G401.6 (cell line): ENCODE results near the gene PTPRO.
A peak's percentile ranks its signal among the peaks of the same experiment; 100 is the strongest.

ENCODE experiments used
- FAIRE-seq: peaks from 2 replicates; lab custom pipeline; 2012; peaks lifted over from hg19 to GRCh38; lab: Jason Lieb, UNC

The PTPRO gene

DNA sequence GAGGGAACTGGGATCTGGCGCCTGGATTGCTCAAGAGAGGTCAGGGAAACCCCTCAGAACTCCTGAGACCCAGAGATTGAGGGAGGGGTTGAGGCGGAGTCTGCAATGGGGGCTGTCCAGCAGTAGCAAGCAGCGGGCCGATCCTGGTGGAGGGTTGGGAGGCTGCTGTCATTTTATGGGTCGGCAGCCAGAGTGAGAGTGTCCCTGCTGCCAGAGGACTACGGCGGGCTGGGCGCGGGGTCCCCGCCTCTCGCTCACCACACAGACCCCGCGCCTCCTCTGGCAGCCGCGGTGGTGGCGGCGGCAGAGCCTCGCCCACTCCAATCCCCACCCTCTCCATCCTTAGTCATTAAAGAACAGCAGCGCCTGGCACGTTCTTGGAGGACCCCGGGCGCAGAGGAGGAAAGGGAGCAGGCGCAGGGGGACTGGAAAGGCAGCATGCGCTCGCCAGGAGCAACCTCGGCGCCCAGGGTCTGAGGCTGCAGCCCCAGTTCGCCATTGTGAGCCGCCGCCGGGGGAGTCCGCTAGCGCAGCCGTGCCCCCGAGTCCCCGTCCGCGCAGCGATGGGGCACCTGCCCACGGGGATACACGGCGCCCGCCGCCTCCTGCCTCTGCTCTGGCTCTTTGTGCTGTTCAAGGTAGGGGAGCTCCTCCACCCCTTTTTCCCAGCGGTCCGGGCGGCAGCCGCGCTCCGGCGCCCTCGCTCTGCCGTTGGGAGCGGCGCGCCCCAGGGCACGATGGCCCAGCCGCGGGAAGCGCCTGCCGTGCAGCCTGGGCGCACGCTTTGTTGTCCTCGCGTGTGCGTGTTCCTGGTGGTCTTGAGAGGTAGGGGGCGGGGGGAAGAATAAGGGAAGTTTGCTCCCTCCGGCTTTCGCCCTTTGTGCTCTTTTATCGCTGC lies at the start of gene PTPRO:
Gene PTPRO, plus strand, starts transcription at position 345 of the 898 bp plus-strand sequence.
- no peak for FAIRE-seq

GRCh38 chr12:15273896-15274295 lies 48.4 kb upstream of the PTPRO start:
- FAIRE-seq, result no peak

DNA sequence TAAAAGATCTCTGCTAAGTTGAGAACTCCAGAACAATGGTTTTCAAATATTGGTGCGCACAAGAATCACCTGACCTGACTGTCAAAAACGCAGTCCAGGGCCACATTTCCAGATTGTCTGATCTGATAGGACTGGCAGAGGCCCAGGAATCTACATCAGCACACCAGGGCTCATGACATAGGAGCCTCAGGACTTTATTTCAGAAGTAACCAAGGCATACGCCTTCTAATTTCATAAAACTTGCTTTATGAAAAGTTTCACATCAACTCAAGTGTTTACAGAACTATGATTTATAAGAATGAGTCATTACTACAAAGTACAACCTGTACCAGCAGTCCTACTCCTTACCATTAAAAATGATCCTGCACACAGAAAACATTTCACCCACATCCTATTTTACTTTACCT lies 47.7 kb upstream of the PTPRO start:
- FAIRE-seq, result no peak

DNA sequence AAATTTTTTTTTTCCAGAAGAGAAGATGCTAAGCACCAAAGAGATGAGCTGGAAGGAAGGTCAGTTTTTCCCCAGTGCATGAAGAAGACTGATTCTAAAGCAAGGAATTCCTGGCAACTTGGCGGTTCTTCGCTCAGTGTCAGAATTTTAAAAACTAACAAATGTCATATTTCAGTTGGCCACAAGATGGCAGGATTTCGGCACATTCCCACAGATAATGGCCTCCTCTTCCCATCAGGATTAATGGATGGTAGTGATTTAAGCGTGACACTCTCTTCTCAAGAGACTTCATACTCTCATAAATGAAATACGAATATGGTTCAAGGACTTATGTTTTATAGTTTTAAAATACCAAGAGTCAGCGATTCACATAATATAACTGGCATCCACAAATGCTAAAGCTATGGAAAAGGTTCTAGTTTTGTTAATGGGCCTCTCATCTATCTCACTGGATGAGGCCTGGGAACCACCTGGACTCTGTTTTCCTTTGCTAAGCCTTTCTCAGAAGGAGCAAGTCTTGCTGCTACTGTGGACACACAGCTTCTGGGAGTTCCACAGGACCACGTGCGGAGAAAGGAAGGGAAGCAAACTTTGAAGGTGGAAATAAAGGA lies 46.1 kb upstream of the PTPRO start:
- FAIRE-seq, result peak; percentile 87

DNA sequence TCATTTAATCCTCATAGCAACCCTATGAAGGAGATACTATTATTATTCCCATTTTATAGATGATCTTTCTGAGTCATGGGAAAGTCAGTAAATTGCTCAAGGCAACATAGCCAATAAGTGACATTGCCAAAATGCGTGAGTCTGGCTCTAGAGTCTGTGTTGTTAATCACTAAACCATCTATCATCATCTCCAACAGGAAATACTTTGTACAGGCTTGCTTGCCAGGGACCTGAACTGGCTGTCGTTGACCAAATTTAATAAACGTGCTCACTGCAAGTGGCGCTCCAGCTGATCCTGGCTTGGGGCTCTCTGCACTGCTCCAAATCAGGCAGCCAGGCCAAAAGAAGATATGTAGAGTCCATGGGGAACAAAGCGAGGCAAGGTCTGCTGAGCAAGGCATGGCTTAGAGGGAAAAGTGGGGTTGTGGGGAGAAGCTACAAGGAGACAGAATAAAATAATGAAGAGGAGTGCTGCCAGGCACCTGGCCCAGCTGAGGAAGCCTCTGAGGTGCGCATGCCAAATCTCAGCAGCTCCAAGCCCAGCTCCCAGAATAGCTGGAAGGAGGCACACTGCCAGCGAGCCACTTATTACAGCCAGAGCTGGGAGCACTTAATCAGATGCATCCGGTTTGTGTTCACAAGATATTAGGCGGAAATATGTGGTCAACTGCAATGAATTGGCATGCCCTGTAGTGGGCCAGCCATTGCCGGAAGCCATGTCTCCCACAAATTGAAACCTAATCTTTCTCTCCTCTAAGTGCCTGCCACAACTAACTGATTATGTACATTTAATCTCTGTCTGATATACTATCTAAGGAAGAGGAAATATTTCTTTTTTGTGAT lies 43.3 kb upstream of the PTPRO start:
- FAIRE-seq, result no peak

DNA sequence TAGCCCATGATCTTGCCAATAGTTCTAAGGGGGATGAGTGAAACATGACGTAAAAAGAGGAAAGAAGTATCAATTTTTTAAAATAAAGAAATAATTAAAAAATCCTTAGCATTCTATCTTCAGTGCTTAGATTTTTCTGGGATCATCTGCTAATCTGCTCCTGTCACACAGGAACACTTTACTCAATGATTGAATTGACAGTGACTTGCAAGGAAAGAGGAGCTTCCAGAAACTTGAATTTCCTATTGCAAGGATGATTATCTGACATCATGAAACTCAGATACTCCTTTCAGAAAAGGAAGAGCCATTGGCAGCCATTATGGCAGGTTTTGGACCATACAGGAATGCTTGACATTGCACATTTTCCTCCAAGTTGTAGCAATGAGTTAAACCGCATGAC lies 41.4 kb upstream of the PTPRO start:
- no peak for FAIRE-seq

- FAIRE-seq, result no peak
Observed at GRCh38 chr12:15289192-15289591, 33.1 kb upstream of the PTPRO start.

DNA sequence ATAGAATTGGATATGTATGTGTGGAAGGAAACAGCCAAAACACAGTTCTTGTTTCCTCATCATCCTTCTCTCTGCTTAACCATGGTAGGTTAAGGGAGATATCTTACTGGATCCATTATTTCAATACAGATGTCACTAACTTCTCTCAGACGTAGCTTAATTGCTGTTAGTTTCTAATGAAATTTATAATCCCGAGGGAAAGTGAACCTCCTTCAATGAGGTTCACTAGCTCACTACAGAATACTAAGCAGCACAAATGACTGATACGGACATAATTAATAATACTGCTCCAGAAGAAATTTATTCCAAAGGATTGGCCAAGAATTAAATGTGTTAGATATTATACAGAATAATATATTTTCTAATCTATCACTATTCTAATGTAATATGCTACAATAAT lies 28.6 kb upstream of the PTPRO start:
- no peak for FAIRE-seq

DNA sequence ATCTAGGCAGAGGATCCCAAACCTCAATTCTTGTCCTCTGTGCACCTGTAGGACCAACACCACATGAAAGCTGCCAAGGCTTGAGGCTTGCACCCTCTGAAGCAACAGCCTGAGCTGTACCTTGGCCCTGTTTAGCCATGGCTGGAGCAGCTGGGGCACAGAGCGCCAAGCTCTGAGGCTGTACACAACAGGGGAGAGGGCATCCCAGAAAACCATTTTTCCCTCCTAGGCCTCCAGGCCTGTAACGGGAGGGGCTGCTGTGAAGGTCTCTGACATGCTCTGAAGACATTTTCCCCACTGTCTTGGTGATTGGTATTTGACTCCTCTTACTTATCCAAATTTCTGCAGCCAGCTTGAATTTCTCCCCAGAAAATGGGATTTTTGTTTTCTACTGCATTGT lies 22.4 kb upstream of the PTPRO start:
- FAIRE-seq, result no peak

DNA sequence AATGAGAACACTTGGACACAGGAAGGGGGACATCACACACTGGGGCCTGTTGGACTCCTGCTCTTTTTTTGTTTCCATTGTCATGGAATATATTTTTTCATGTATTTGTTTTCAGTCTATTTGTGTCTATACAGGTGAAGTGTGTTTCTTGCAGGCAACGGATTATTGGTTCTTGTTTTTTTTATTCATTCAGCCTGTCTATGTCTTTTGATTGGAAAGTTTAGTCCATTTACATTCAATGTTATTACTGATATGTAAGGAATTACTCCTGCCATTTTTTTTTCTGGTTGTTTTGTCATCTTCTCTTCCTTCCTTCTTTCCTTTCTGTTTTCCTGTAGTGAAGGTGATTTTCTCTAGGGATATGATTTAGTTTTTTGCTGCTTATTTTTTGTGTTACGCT lies 18.0 kb upstream of the PTPRO start:
- FAIRE-seq, result no peak

DNA sequence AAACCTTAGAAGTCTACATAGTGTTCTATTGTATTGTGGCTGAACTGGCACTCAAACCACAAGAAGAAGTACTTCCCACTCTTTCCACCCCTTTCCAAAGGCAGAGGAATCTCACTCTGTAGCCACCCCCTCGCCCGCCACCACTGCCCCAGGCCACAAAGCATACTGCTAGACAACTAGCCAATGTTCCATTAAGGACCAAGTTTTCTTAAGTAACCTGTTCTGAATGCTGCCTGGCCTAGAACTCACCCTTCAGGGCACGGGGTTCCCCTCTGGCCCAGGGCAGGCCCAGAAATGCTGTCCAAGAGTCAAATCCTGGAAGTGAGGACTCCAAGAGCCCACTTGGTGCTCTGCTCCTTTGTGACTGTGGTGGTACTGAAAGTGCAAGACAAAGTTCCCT lies 15.7 kb upstream of the PTPRO start:
- no peak for FAIRE-seq

DNA sequence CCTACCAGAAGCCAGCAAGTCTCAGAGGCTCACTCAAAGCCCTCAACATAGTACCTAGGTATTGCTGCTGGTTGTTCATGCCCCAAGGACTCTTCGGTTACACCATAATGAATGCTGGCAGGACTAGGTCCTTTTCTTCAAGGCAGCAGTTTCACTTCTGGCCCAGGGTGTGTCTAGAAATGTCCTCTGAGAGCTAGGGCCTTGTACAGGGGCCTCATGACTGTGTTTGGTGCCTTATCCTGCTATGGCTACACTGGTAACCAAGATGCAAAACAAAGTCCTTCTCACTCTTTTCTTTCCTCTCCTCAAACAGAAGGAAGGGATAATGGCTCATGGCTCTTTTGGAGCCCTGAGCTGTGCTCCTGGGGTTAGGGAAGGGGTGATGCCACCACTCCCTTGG lies 15.2 kb upstream of the PTPRO start:
- no peak for FAIRE-seq

DNA sequence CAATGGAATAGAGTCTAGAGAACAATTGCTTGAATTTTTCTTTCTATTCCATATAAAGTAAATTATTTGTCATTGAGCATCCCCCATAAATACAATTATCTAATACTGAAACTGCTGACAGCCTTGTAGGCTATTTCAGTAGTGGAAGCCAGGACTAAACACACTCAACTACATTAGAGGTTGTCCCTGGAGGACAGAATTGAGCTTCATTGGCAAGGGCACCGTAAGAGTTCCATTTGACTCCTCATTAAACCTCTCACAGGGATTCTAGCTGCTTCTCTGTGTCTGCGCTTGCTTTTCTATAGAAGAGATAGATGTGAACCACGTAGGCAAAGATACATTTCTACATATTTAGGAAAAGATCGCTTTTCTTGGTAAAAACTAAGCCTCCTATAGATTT lies 3.5 kb upstream of the PTPRO start:
- no peak for FAIRE-seq

DNA sequence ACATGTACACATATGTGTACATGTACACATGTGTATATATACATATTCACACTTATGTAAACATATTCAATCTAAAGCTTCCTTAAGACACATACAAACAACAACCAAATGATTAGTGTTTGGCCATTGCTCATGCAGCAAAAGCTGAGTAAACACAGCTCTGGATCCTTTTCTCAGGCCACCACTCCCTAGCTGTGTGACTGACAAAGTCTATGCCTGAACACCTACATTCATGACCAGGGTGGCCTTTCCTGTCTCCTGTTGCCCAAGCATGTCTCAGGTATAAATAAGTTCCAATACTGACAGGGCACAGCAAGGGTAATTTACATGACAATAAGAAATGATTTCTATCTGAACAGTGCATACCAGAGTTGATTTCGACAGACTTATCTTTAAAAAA lies 1.4 kb upstream of the PTPRO start:
- no peak for FAIRE-seq

GRCh38 chr12:15323480-15323879 lies 1.2 kb downstream of the PTPRO start:
- FAIRE-seq, result no peak

DNA sequence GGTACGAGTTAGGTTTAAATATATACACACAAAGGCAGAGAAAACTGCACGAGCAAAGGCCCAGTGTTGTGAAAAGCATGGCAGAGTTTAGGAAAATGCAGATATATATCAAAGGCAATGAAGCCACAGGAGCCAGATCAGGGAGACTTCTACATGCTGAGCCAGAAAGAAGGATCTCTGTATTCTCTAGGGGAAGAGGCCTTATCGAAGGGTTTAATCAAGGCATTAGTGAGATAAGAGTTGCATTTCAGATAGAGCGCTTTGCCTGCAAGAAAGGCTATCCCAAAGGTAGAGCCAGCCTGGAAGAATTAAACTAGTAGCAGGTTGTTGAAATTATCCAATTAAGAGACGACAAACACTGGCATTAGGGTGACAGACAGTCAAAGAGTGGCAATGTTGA lies 7.6 kb downstream of the PTPRO start:
- no peak for FAIRE-seq

DNA sequence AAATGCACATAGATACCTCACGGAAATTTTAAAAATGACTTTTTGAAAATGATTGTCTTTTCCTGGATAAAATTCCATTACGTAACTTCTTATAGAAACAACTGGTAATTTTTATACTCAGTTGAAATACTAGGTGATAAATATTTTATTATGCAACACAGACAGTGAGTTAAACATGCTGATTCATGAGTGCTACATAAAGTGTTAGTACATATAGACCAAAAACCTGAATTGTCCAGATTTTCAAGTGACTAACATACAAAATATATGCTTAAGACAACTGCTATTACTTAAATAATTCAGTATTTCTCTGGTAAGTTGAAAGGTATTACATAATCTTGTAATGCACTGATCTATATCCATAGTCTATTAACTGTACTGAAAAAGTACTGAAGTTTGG lies 11.9 kb downstream of the PTPRO start:
- FAIRE-seq, result no peak

- FAIRE-seq, result no peak
Observed at GRCh38 chr12:15335959-15336358, 13.7 kb downstream of the PTPRO start.

DNA sequence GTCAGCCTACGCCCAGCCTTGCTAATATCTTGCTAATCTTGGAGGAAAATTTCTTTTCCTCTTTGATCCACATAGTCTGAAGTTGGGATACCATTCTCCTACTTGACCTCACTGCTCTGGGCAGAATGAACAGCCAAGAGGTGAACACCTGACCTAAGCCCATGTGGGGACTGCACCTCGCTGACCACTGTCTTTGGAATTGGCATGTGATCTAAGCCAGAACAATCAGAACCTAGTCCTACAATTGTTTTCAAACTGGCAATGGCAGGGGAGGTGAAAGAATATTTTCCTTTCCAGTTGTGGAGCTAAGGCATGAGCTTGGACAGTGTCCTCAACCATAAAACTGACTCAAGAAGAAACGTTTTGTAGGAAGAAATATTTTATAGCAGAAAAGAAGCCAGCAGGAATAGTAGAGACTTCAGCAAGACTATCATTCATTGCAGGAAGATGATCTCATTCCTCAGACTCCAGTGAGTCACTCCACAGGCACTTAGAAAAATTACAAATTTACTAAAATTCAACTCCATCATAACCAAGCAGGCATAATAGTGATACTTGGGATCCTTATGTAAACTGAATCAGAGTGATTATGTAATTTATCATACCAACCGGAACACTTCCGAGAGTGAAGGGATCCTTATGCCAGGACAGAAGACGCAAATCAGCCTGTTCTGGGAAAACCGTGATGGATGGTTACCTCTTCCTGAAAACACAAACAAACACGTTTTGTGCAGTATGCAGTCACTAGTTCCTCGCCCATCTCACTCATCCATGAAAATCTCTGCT lies 14.7 kb downstream of the PTPRO start:
- no peak for FAIRE-seq

DNA sequence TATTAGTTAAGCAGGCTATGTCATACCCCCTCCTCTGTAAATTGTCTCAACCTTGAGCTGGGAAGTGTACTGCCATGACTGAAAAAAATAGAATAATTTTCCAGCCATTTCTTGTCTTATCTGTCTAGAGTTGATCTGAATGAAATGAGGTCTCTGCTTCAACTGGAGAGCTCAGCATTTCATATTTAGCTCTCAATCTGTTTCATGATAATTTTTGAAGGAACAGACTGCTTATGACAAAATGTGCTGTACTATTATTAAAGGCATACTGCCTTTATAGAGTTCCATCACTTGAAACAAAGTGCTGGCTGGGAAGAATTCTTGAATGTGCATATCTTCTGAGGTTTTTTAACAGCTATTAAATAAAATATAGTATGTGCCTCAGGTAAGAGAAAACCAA lies 19.1 kb downstream of the PTPRO start:
- no peak for FAIRE-seq

DNA sequence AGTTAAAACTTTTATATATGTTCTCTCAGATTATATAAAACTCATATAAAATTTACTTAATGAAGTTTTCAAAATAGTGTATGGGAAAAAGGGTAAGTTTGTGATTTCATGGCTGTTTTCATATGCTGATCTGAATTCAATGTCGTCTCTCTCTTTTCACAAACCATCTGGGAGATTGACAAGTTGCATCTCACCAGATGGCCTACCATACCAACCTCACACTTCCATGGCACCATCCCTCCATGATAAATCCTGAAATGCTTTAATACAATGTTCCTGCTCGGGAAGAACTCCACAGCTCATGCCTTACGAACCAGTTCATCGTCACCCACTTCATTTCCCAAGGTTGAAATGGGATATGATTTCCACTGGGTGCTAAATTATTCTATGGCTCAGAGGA lies 22.3 kb downstream of the PTPRO start:
- FAIRE-seq, result no peak

- no peak for FAIRE-seq
Observed at GRCh38 chr12:15346488-15346887, 24.2 kb downstream of the PTPRO start.
